HL-60/S4 (cell line): ENCODE measurements around the gene KRTAP2-4.
"Not testable (repeated sequence)": the region's sequence is repeated elsewhere in the genome, so short reads cannot be mapped to it uniquely, and the experiment has no call there.

Source experiments
- in situ Hi-C: fragments of 300-500 bp; cut with MboI; formaldehyde crosslinking; loops from 2 replicates; pipeline ENCODE4 v1.14.3; 2022; ENCODE audit warnings: low sequenced_read_pairs

The KRTAP2-4 gene, protein sequence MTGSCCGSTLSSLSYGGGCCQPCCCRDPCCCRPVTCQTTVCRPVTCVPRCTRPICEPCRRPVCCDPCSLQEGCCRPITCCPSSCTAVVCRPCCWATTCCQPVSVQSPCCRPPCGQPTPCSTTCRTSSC

DNA sequence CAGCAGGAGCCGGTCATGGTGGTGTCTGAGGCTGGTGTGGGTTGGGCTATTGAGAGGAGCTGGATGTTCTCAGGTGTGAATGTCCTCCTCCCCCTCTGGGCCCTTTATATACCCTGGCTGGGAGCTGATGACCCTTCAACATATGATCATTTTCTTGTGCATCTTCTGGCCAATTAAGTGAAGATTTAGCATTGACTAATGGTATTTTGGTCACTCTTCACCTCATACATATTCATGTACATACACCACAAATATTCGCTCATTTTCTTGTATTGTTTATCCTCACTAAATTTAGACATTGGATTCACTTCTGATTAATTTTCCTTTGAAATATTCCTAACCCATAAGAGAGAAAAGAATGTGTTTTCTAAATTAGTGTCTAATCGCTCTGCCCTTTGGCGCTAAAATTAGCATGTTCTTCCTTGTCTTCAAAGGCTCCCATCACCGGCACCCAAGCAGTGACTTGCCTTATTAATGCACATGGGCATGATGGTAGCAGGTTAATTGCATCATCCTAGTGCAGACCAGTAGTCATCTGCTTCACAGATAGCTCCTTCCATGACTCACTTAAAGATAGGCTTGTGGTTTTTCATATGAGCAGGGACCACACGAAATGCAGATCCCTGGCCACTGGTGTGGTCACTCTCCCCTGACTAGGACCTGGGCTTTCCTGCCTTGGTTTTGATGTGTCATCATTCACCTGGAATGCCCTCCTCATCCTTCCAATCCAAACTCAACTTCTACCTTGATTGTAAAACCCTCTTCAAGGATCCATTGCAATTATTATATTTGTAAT, at the start of gene KRTAP2-4:
TSS of gene KRTAP2-4 (minus strand) at position 51 of the 796 bp plus-strand sequence. CDS start at position 17, 34 bp downstream.
- in situ Hi-C loops = no loop called here

DNA sequence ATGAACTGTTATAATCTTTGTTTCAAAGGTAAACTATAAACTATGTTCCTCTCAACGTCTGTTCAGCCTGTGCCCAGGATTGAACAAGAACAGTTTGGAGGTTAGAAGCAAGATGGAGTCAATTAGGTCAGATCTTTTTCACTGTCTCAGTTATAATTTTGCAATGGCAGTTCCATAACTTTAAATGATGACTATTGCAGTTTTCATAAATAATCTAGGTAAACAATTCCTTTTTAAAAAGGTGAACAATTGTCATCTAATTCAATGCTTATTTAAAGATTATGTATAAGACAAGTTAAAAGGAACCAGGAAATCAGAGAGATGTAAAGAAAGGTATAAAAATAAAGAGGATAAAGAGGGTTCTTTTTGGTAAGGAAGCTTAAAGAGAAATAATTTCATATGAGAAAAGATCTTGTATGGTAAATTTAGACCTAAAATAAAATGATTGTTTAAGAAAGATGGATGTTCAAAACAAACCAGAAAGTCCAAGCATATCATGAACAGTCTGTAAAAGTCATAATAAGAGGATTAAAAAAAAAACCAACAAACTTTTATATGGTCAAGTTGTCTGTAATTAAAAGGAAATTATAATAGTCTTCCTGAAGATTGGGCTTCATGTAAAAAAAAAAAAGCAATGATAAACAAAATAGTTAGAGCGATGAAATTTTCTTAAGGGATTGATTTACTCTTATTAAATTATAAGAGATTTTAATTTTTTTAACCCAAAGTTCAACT, 45.6 kb upstream of the KRTAP2-4 start:
- in situ Hi-C loops = no loop called here

DNA sequence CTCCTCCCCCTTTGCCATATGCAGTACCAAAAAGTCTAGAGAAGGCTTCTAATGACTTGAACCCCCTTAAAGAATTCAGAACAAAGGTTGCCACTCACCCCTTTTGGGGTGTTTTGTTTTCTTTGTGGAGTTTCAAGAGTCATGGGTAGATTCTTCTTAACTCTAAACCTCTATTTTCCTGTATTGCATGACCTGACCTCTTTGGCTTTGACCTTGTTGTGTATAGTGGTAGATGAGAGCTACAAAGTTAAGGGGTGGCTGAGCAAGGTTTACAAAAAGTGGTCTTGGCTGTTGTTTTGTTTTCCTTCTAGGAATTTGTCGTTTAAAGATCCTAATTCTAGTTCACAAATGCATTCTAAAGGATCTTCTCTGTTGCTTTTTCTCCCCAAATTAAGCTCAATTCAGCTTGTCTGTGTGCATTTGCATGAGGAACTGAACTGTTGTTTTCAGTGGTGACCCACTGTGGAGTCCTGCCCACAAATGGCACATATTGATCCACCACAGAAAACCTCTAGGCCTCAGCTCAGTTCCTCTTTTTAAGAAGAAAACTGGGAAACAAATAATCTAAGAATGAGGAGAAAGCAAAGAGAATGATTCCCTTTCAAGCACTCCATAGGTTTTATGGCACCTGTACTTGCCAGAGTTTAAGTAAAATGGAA, 43.2 kb upstream of the KRTAP2-4 start:
- in situ Hi-C loops = not testable (repeated sequence)

DNA sequence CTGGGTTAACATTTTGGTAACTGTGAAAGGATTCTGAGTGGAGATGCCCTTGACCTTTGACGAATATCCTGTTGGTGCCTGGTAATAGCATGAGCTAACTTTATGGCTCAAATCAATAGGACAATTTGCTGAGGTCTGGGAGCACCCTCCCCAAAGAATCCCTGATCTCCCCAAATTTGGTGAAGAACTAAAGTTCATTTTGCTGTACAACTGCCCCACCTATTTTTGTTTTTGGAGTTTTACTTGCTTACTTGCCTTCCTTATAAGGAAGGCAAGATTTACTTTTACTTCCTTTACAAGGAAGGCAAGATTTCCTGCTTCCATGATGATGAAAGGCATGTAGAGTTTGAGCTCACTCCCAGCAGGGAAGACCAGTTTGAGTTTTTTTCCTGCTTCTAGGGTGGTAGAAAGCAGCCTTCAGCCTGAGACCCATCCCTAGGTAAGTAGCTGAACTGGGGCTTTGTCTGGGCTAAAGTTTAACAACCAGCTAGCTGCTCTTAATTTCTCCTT, 42.3 kb upstream of the KRTAP2-4 start:
- in situ Hi-C loops = no loop called here

DNA sequence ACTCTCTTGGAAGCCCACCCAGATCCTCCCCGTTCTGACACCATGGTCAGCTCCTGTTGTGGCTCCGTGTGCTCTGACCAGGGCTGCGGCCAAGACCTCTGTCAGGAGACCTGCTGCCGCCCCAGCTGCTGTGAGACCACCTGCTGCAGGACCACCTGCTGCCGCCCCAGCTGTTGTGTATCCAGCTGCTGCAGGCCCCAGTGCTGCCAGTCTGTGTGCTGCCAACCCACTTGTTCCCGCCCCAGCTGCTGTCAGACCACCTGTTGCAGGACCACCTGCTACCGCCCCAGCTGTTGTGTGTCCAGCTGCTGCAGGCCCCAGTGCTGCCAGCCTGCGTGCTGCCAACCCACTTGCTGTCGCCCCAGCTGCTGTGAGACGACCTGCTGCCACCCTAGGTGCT, 39.7 kb upstream of the KRTAP2-4 start, which contains the start of gene KRTAP4-9:
TSS of gene KRTAP4-9 (plus strand) at position 43 of the 400 bp plus-strand sequence. CDS start at position 43, 0 bp downstream.
- in situ Hi-C loops = not testable (repeated sequence)

DNA sequence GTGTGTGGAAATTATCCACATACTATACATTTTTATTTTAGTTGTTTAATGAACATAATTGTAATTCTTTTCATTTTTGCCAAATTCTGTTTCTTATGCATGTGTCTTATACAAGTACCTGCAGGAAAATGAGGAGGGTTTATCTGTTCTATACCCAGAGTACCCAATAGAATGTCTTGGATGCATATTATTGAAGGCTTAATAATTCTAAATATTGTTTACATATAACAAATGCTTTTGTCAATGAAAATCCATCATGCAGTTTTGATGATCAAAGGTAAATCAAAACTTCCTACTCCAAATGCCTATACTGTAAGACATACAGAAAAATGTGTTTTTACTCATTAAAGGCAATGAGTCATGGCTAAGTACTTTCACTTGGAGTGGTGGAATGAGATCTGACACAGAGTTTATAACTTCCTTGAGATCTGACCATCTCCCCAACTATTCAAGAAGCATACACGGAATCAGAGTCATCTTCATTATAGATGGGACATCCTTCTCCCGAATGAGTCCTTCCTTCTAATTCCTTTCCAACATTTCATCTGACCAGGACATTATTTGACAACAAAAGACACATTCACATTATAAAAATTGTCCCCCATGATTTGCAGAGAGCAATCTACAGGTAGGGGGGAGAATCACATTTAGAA, 38.8 kb upstream of the KRTAP2-4 start:
- in situ Hi-C loops = not testable (repeated sequence)

DNA sequence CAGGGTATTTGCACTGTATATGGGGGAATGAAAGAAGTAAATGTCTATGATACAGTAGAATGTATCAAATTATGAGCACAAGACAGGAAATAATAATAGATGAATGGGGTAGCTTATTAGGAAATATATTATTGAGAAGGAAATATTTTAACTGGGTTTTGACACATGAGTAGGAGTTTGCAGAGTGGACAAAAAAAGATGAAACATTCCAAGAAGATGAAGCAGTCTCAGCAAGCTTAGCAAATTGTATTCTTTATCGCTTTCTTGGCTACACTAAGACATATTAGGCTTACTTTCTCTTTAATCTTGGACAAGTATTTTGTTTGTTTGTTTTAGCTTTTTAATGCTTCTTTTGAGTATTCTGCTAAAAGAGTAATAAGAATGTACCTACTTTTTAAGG, 38.2 kb upstream of the KRTAP2-4 start:
- in situ Hi-C loops = no loop called here

DNA sequence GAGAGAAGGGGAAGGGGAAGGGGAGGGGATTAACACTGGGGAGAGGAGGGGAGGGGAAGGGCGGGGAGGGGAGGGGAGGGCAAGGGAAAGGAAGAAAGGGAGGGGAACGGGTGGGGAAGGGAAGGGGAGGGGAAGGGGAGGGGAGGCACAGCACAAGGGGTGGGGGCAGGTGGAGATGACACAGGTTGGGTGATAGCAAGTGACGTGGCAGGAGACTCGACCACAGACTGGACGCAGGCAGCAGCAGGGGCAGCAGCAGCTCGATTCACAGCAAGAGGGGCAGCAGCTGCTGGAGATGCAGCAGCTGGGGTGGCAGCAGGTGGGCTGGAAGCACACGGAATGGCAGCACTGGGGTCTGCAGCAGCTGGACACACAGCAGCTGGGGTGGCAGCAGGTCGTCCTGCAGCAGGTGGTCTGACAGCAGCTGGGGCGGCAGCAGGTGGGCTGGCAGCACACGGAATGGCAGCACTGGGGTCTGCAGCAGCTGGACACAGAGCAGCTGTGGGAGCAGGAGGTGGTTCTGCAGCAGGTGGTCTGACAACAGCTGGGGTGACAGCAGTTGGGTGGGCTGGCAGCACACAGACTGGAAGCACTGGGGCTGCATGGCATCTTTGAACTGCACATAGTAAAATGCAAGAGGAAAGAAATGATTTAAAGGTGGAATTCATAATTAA, 36.0 kb upstream of the KRTAP2-4 start, which contains the start of gene KRTAP4-16:
TSS of gene KRTAP4-16 (minus strand) at position 624 of the 674 bp plus-strand sequence. CDS start at position 624, 0 bp downstream.
- in situ Hi-C loops = no loop called here

DNA sequence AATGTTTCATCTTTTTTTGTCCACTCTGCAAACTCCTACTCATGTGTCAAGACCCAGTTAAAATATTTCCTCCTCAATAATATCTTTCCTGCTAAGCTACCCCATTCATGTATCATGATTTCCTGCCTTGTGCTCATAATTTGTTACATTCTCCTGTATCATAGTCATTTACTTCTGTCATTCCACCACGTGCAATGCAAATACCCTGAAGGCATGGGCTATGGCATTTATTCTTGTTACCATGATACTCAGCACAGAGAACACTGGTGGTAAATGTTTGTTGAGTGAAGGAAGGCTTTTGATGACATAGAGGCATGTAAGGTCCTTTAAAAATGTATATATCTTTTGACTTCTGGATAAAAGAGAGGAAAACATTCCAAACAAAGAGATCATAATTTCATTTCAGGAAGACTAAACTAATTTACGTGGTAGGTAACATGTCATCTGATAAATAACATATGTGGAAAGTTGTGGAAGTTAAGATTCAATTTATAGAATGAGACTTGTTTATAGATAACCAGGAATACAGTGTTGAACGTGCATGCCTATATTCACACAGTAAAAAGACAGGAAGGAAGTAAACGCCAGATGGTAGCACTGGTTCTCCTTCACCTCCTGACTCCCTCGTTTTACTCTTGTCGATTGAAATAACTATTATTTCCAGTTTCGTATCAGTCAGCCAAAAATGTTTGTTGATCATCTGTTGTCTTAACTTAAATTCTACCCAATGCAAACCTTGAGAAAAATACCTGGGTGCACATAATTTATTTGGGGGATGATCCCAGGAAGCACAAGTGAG, 34.2 kb upstream of the KRTAP2-4 start:
- in situ Hi-C loops = not testable (repeated sequence)

DNA sequence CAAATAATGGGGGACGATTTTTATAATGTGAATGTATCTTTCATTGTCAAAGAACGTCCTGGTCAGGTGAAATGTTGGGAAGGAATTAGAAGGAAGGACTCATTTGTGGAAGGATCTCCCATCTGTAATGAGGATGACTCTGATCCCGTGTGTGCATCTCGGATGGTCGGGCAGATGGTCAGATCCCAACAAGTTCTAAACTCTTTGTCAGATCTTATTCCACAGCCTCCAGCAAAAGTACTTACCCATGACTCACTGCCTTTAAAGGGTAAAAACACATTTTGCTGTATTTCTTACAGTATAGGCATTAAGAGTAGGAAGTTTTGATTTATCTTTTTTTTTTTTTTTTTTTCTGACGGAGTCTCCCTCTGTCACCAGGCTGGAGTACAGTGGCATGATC, 32.8 kb upstream of the KRTAP2-4 start:
- in situ Hi-C loops = no loop called here

DNA sequence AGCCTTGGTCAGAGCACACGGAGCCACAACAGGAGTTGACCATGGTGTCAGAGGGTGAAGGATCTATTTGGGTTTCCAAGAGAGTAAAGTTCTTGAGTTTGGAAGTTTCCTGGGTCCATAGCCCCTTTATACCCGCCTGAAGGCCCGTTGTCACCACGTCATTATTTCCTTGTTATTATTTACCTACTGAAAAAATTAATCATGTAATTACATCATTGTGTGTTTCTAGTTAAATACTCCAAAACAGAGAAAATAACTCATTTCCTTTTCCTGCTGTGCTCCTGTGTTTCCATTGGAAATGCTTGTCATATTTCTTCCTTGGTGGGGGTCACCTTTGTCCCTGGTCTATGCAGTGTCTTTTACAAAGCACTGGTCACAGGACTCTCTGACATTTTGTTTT, 32.4 kb upstream of the KRTAP2-4 start, which contains the start of gene KRTAP4-8:
TSS of gene KRTAP4-8 (minus strand) at position 101 of the 400 bp plus-strand sequence. CDS start at position 43, 58 bp downstream.
- in situ Hi-C loops = no loop called here

DNA sequence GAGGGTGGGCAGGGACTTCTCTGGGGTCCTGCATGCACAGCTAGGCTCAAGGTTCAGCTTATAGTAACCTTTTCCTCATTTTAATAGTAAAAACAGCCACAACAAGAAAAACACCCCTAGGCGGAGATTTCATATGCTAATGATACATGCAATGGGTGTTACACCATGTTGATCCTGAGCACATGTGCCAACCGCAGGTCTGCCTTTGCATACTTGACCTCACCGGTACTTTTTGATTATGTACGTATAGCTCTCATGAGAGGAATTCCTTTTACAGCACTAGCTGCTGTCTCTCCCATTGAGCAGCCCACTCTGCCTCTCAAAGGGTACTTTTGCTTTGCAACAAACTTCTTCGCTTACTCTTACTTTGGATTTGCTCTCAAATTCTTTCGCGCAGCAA, 30.4 kb upstream of the KRTAP2-4 start:
- in situ Hi-C loops = no loop called here

DNA sequence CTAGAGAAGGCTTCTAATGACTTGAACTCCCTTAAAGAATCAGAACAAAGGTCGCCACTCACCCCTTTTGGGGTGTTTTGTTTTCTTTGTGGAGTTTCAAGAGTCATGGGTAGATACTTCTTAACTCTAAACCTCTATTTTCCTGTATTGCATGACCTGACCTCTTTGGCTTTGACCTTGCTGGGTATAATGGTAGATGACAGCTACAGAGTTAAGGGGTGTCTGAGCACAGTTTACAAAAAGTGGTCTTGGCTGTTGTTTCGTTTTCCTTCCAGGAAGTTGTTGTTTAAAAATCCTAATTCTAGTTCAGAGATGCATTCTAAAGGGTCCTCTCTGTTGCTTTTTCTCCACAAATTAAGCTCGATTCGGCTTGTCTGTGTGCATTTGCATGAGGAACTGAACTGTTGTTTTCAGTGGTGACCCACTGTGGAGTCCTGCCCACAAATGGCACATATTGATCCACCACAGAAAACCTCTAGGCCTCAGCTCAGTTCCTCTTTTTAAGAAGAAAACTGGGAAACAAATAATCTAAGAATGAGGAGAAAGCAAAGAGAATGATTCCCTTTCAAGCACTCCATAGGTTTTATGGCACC, 23.2 kb upstream of the KRTAP2-4 start:
- in situ Hi-C loops = not testable (repeated sequence)

DNA sequence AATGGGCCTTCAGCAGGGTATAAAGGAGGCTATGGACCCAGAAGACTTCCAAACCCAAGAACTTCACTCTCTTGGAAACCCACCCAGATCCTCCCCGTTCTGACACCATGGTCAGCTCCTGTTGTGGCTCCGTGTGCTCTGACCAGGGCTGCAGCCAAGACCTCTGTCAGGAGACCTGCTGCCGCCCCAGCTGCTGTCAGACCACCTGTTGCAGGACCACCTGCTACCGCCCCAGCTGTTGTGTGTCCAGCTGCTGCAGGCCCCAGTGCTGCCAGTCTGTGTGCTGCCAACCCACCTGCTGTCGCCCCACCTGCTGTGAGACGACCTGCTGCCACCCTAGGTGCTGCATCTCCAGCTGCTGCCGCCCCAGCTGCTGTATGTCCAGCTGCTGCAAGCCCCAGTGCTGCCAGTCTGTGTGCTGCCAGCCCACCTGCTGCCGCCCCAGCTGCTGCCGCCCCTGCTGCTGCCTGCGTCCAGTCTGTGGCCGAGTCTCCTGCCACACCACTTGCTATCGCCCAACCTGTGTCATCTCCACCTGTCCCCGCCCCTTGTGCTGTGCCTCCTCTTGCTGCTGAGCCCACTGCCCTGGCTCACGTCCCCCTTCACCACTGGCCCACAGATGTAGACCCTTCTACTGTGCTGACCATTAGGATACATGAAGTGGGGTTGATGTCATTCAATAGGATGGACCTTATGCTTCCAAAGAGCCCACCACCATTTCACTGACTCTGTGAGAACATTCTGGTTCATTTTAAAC, 18.6 kb upstream of the KRTAP2-4 start, which contains the start of gene KRTAP4-7:
TSS of gene KRTAP4-7 (plus strand) at position 51 of the 757 bp plus-strand sequence. CDS start at position 108, 57 bp downstream.
- in situ Hi-C loops = not testable (repeated sequence)

DNA sequence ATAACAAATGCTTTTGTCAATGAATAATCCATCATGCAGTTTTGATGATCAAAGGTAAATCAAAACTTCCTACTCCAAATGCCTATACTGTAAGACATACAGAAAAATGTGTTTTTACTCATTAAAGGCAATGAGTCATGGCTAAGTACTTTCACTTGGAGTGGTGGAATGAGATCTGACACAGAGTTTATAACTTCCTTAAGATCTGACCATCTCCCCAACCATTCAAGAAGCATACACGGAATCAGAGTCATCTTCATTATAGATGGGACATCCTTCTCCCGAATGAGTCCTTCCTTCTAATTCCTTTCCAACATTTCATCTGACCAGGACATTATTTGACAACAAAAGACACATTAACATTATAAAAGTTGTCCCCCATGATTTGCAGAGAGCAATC, 17.7 kb upstream of the KRTAP2-4 start:
- in situ Hi-C loops = not testable (repeated sequence)

DNA sequence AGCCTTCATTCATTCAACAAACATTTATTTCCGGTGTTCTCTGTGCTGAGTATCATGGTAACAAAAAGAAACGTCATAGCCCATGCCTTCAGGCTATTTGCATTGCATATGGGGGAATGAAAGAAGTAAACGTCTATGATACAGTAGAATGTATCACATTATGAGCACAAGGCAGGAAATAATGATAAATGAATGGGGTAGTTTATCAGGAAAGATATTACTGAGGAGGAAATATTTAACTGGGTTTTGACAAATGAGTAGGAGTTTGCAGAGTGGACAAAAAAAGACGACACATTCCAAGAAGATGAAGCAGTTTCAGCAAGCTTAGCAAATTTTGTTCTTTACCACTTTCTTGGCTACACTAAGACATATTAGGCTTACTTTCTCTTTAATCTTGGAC, 16.9 kb upstream of the KRTAP2-4 start:
- in situ Hi-C loops = no loop called here

DNA sequence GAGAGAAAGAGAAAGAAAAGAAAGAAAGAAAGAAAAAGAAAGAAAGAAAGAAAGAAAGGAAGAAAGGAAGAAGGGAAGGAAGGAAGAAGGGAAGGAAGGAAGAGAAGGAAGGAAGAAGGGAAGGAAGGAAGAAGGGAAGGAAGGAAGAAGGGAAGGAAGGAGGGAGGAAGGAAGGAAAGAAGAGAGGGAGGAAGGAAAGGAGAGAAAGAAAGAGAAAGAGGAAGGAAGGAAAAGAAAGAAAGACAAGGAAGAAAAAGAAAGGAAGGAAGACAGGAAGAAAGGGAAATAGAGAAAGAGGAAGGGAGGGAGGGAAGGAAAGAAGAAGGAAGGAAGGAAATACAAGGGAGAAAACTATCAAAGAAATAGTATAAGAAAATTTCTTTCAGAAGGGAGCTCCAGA, 11.1 kb upstream of the KRTAP2-4 start:
- in situ Hi-C loops = no loop called here

DNA sequence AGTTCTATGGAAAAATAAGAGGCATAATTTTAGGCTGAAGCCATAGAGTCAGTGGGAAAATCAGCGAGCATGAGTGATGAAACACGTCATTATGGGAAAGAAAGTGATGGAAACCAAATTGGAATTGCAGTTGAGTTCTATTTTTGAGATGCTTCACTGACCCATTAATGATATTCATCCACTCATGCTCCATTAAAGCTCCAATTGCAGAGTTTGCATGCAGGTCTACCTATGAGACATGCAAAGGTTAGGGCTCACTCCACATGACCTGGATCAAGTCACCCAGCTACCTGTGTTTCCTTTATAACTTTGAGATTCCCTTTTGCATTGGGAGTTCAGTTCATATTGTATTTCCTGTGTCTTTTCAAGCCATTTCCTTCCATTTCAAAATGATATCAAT, 8.0 kb upstream of the KRTAP2-4 start:
- in situ Hi-C loops = no loop called here
